GM23338 (cell line): Measurements from ENCODE around the gene PTRH2. TPM values are rescaled to one million over a fixed set of nuclear protein-coding genes. Genes with fewer than 3 reads are reported as not detected.
A peak's percentile ranks its signal among the peaks of the same experiment; 100 is the strongest.

ENCODE experiments used
- ATAC-seq: fragments of 200-7000 bp; cut with Tn5 transposase; 3 replicates; pipeline ENCODE4 v1.9.1; 2020
- DNase-seq: peaks from one replicate; pipeline ENCODE4 v3.0.0-alpha.2; 2015; ENCODE audit warnings: low spot score
- H2AFZ ChIP-seq: fragments of 200-600 bp; sonication (generic); 2 replicates; pipeline ENCODE4 v1.8.0; 2016; ENCODE audit warnings: antibody characterized with exemption, mild to moderate bottlenecking, moderate library complexity
- H3F3A ChIP-seq: fragments of 200-600 bp; sonication (generic); replicated peaks from 2 replicates; pipeline ENCODE4 v1.8.0; 2017; ENCODE audit warnings: antibody characterized with exemption, mixed run types, low read depth
- H3K27ac ChIP-seq: fragments of 200-600 bp; sonication (generic); 2 replicates; pipeline ENCODE4 v1.6.1; 2016; ENCODE audit warnings: low read depth
- H3K27me3 ChIP-seq: fragments of 200-600 bp; sonication (generic); 2 replicates; pipeline ENCODE4 v1.8.0; 2016; ENCODE audit warnings: mild to moderate bottlenecking, mixed run types, moderate library complexity; ENCODE audit not compliant: insufficient read depth
- H3K36me3 ChIP-seq: fragments of 200-600 bp; sonication (generic); 2 replicates; pipeline ENCODE4 v1.8.0; 2016; ENCODE audit warnings: mild to moderate bottlenecking; ENCODE audit not compliant: insufficient read depth
- H3K4me1 ChIP-seq: fragments of 200-600 bp; sonication (generic); 2 replicates; pipeline ENCODE4 v1.8.0; 2016; ENCODE audit warnings: mild to moderate bottlenecking, moderate library complexity; ENCODE audit not compliant: insufficient read depth
- H3K4me2 ChIP-seq: fragments of 200-600 bp; sonication (generic); 2 replicates; pipeline ENCODE4 v1.7.1; 2017; ENCODE audit warnings: mixed run types
- H3K4me3 ChIP-seq: fragments of 200-600 bp; sonication (generic); 2 replicates; pipeline ENCODE4 v1.6.1; 2016; ENCODE audit warnings: mixed run types
- H3K79me2 ChIP-seq: fragments of 200-600 bp; sonication (generic); replicated peaks from 2 replicates; pipeline ENCODE4 v1.8.0; 2017; ENCODE audit warnings: mild to moderate bottlenecking; ENCODE audit not compliant: insufficient read depth
- H3K9me2 ChIP-seq: fragments of 200-600 bp; sonication (generic); 2 replicates; pipeline ENCODE4 v1.8.0; 2017; ENCODE audit not compliant: insufficient read depth
- H4K20me1 ChIP-seq: fragments of 200-600 bp; sonication (generic); replicated peaks from 2 replicates; pipeline ENCODE4 v1.8.0; 2017; ENCODE audit warnings: mild to moderate bottlenecking; ENCODE audit not compliant: insufficient read depth
- H3K27ac Mint-ChIP-seq: 2 replicates; pipeline ENCODE4 v1.8.0; 2020; ENCODE audit warnings: inconsistent platforms, mild to moderate bottlenecking, moderate library complexity, mixed read lengths
- H3K27me3 Mint-ChIP-seq: 3 replicates; pipeline ENCODE4 v1.8.0; 2022; ENCODE audit warnings: low read depth, mild to moderate bottlenecking, moderate library complexity, mixed read lengths, inconsistent platforms; ENCODE audit not compliant: insufficient read depth, poor library complexity
- H3K36me3 Mint-ChIP-seq: 3 replicates; pipeline ENCODE4 v1.8.0; 2021; ENCODE audit warnings: low read depth, mild to moderate bottlenecking, inconsistent platforms, moderate library complexity, mixed read lengths
- H3K4me1 Mint-ChIP-seq: 3 replicates; pipeline ENCODE4 v1.8.0; 2020; ENCODE audit warnings: mild to moderate bottlenecking, inconsistent platforms, mixed read lengths
- H3K4me3 Mint-ChIP-seq: 3 replicates; pipeline ENCODE4 v1.8.0; 2021; ENCODE audit warnings: moderate library complexity, mild to moderate bottlenecking, inconsistent platforms, mixed read lengths
- H3K9me3 Mint-ChIP-seq: 3 replicates; pipeline ENCODE4 v1.8.0; 2020; ENCODE audit warnings: moderate library complexity, mild to moderate bottlenecking, inconsistent platforms, mixed read lengths
- CTCF ChIP-seq, 2 experiments: fragments of 200-600 bp in 1 of 2; sonication (generic) in 1 of 2; conservative IDR thresholded peaks; 2 replicates each; pipeline versions ENCODE4 v1.5.1 to v1.6.1; 2016 to 2017; ENCODE audit warnings: antibody characterized with exemption in 2 of 2, low read depth in 2 of 2, mild to moderate bottlenecking in 2 of 2, moderate library complexity in 1 of 2
- EZH2 ChIP-seq: fragments of 200-600 bp; sonication (generic); IDR thresholded peaks from one replicate; pipeline ENCODE4 v1.8.0; 2017; ENCODE audit warnings: antibody characterized with exemption, mild to moderate bottlenecking, low read depth; ENCODE audit not compliant: unreplicated experiment
- EZH2phosphoT487 ChIP-seq: fragments of 200-600 bp; sonication (generic); IDR thresholded peaks from one replicate; pipeline ENCODE4 v1.8.1; 2018; ENCODE audit warnings: antibody characterized with exemption; ENCODE audit not compliant: unreplicated experiment
- JUNB ChIP-seq: IDR thresholded peaks from one replicate; pipeline ENCODE4 v1.6.1; 2016; ENCODE audit warnings: antibody characterized with exemption; ENCODE audit not compliant: unreplicated experiment
- STAT1 ChIP-seq: IDR thresholded peaks from one replicate; pipeline ENCODE4 v1.6.1; 2016; ENCODE audit warnings: antibody characterized with exemption; ENCODE audit not compliant: unreplicated experiment
- ZNF462 ChIP-seq: fragments of 250-450 bp; sonication (Bioruptor Pico); IDR thresholded peaks from 2 replicates; pipeline ENCODE4 v1.5.0; 2020; ENCODE audit warnings: mild to moderate bottlenecking, moderate library complexity
- polyA plus RNA-seq: library from polyadenylated mRNA; unstranded; fragments of >200 nt; fragmentation: Nextera tagmentation; extraction: Ambion mirVana; gene quantifications from 2 replicates; pipeline ENCODE4 v1.2.1, GENCODE V29; 2016
- total RNA-seq: library from RNA; depleted of rRNA; stranded (reverse); fragments of >200 nt; shearing (Covaris generic); gene quantifications from 2 replicates; pipeline ENCODE4 v1.2.3, GENCODE V29; 2014
- TF ChIP-seq, protein P1 (sequence below): IDR thresholded peaks from one replicate; pipeline ENCODE4 v1.6.1; 2018; ENCODE audit warnings: antibody characterized with exemption; ENCODE audit not compliant: unreplicated experiment

The PTRH2 gene
- total and polyA plus RNA-seq, 2 experiments from 2014 or later: 32.7 to 85.2 TPM

- H3K4me3 Mint-ChIP-seq: no peak overlapping the region
- Histone ChIP-seq H3K4me2 (no peak overlapping the region), H3F3A (no peaks in the 10 kb centered on the region), H4K20me1 (no peaks in the 10 kb centered on the region), H3K4me1 (no peaks in the 10 kb centered on the region), H3K27ac (peak overlapping the region; percentile 14; the same call in 1 of the 2 replicates), H2AFZ (no peak overlapping the region), H3K79me2 (no peaks in the 10 kb centered on the region), H3K9me2 (no peaks in the 10 kb centered on the region), H3K4me3 (no peak overlapping the region), H3K36me3 (peaks cover 4% of the 10 kb centered on the region; the same call in 1 of the 2 replicates), H3K27me3 (no peaks in the 10 kb centered on the region)
- H3K27me3 Mint-ChIP-seq: peaks cover 1% of the 10 kb centered on the region
- TF ChIP-seq CTCF (conservative IDR thresholded peaks at IDR 0.05; ENCODE audit: low read depth in 2 of 2) (peak; percentile 54 to 81), JUNB (no peak)
- DNase-seq (peak; percentile 59), ATAC-seq (no peak; the same call in 1 of the 3 replicates)
- peaks cover 11% of the 10 kb centered on the region for H3K9me3 Mint-ChIP-seq
- H3K4me1 Mint-ChIP-seq: no peaks in the 10 kb centered on the region
- peaks cover 18% of the 10 kb centered on the region for H3K36me3 Mint-ChIP-seq
- no peak overlapping the region for H3K27ac Mint-ChIP-seq
Observed at GRCh38 chr17:59746849-59747445, 39.7 kb upstream of the PTRH2 start.

DNA sequence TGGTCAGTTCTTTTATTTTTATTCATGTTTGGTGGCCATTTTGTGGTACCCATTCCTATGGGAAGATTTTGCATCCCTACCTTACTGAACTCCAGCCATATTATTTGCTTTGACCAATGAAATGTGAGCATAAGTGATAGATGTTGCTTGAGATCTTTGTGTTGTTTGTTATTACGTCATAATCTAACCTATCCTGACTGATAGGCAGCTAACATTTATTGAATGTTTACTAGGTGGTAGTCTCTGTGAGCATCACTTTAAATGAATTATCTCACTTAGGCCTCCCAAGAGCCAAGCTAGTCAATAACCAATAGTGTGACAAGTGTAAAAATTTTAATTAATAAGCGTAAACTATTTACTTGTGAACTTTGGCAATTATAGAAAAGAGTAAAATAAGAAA lies 37.8 kb upstream of the PTRH2 start:
- Histone ChIP-seq H3K27ac (no peak overlapping the region), H3K36me3 (peaks cover 4% of the 10 kb centered on the region; the same call in 1 of the 2 replicates), H3K4me1 (no peaks in the 10 kb centered on the region), H3K27me3 (no peaks in the 10 kb centered on the region), H3F3A (no peaks in the 10 kb centered on the region), H3K4me3 (no peak overlapping the region), H2AFZ (no peak overlapping the region), H4K20me1 (no peaks in the 10 kb centered on the region), H3K4me2 (no peak overlapping the region), H3K79me2 (no peaks in the 10 kb centered on the region), H3K9me2 (no peaks in the 10 kb centered on the region)
- peaks cover 13% of the 10 kb centered on the region for H3K9me3 Mint-ChIP-seq
- H3K4me1 Mint-ChIP-seq: no peaks in the 10 kb centered on the region
- peaks cover 21% of the 10 kb centered on the region for H3K36me3 Mint-ChIP-seq
- no peaks in the 10 kb centered on the region for H3K27me3 Mint-ChIP-seq
- H3K27ac Mint-ChIP-seq: no peak overlapping the region
- no peak for ATAC-seq
- no peak overlapping the region for H3K4me3 Mint-ChIP-seq
- no peak for DNase-seq
- TF ChIP-seq STAT1: no peak
- TF ChIP-seq EZH2: no peak
- TF ChIP-seq, protein P1, sequence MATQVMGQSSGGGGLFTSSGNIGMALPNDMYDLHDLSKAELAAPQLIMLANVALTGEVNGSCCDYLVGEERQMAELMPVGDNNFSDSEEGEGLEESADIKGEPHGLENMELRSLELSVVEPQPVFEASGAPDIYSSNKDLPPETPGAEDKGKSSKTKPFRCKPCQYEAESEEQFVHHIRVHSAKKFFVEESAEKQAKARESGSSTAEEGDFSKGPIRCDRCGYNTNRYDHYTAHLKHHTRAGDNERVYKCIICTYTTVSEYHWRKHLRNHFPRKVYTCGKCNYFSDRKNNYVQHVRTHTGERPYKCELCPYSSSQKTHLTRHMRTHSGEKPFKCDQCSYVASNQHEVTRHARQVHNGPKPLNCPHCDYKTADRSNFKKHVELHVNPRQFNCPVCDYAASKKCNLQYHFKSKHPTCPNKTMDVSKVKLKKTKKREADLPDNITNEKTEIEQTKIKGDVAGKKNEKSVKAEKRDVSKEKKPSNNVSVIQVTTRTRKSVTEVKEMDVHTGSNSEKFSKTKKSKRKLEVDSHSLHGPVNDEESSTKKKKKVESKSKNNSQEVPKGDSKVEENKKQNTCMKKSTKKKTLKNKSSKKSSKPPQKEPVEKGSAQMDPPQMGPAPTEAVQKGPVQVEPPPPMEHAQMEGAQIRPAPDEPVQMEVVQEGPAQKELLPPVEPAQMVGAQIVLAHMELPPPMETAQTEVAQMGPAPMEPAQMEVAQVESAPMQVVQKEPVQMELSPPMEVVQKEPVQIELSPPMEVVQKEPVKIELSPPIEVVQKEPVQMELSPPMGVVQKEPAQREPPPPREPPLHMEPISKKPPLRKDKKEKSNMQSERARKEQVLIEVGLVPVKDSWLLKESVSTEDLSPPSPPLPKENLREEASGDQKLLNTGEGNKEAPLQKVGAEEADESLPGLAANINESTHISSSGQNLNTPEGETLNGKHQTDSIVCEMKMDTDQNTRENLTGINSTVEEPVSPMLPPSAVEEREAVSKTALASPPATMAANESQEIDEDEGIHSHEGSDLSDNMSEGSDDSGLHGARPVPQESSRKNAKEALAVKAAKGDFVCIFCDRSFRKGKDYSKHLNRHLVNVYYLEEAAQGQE: no peak
- no peak for TF ChIP-seq EZH2phosphoT487
- no peak for TF ChIP-seq ZNF462 (CRISPR knock-in tag)
